ENCODE data around the gene TMTC4. TPM values are rescaled to one million over a fixed set of nuclear protein-coding genes. Genes with fewer than 3 reads are reported as not detected.

TMTC4 gene
- total and polyA plus RNA-seq, 5 donors, result 3.8 to 9.1 (median 7.2) TPM

DNA sequence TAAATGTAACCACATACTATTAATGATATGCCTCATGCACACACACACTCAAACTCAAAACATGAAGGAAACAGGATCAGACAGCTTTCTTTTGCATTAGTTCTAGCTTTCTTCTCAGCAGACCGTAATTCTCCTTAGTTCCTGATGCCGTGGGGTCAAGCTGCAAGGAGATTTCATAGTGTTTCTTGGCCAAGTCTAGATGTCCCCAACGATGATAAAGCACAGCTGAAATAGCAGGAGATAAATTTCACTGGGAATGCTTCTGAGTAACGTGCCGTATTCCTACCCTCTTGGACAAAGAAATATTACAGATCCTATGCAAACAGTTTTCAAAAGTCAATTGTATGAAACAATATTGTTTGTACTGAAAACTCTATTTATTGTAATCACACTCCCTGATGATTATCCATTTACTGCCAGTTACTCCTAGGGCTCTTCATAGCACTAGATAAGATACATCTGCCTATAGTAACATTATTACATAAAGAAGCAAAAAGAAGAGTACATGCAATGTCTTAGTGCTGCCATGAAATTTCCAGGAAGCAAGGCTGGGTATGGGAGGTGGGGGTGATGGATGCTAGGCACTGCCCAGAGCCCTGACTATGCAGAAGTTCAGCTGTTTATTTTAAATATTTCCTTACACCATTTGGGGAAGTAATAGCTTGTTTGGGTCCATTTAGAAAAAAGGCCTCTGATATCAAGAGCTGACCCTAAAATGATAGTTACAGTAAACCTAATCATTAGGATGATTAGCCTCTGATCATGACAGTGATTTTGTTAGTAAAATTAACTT lies 69.5 kb downstream of the TMTC4 start:
- peak; percentile 55 to 76 for ATAC-seq

DNA sequence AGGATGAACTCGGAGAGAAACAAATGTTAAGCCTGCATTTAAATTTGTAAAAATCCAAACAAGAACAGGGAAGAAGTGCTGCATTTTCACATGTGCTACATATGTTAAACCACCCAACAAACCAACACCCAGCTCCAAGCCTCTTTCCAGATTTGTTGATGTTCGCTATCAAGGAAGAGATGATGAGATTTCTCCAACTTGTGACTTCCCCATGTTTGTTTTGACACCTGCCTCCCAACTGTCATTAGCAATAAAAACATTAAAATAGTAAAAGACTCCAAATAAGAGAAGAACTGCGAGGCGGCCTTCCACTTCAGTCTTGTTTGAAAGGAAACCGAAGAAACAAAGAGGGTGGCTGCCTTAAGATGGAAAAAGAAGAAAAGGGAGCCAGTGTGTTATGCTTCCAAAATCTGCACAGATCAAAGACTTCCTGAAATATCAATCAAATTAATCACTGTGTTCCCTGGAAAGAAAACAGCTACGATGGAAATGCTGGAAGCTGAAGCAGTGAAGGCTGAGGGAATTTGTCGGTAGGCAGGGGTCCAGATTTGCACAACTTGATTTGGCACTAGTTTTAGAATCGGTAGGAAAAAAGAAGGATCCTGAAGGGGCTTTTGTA lies 72.0 kb downstream of the TMTC4 start:
- no peak for DNase-seq
- peak in 1 of 2 donors; percentile 70 for ATAC-seq
- no peak overlapping the region for H3K4me3 ChIP-seq (ENCODE audit: low read length)
- no peaks in the 10 kb centered on the region for H3K27me3 ChIP-seq (ENCODE audit: control insufficient read depth, insufficient read depth)
- H3K9me3 ChIP-seq (ENCODE audit: control insufficient read depth, low read length), result no peaks in the 10 kb centered on the region
- no peak overlapping the region for H3K27ac ChIP-seq (ENCODE audit: low read length)
- intact Hi-C loops (cut with DNase I), result no loop called here
- no peaks in the 10 kb centered on the region for H3K4me1 ChIP-seq (ENCODE audit: control insufficient read depth, insufficient read depth, low read length)
- 70% methylated on average over 8 of the region's 8 CpGs for WGBS

More for the DNA sequence above, 69.5 kb downstream of the TMTC4 start:
- Histone ChIP-seq H3K9me3 (ENCODE audit: control insufficient read depth, low read length) (no peaks in the 10 kb centered on the region), H3K4me1 (ENCODE audit: control insufficient read depth, insufficient read depth, low read length) (no peaks in the 10 kb centered on the region), H3K4me3 (ENCODE audit: low read length) (no peak overlapping the region), H3K27ac (ENCODE audit: low read length) (no peak overlapping the region), H3K27me3 (ENCODE audit: control insufficient read depth, insufficient read depth) (no peaks in the 10 kb centered on the region)
- WGBS, result 49% methylated on average over 5 of the region's 5 CpGs
- intact Hi-C loops (cut with DNase I), result no loop called here
- no peak for DNase-seq

DNA sequence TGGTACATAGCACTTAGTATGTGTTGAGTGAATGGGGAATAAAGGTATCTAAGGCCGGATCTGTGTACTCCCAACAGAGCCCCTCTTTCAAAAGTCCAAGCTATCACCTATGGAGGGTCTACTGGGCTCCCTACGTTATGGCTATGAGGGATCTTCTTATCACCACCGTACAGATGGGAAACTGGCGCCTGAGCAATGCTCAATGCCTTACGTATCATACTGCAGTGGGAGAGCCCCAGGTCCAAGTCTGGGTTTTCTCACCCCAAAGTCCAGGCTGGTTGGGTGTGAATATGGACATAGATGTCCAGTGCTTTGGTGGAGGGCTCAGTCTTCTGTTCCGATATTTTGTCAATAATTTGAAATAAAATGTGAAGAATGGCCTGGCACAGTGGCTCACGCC lies 72.9 kb downstream of the TMTC4 start:
- ATAC-seq (no peak), DNase-seq (no peak)
- H3K9me3 ChIP-seq (ENCODE audit: control insufficient read depth, low read length), result no peaks in the 10 kb centered on the region
- H3K4me3 ChIP-seq (ENCODE audit: low read length), result no peak overlapping the region
- H3K4me1 ChIP-seq (ENCODE audit: control insufficient read depth, insufficient read depth, low read length), result no peaks in the 10 kb centered on the region
- H3K27me3 ChIP-seq (ENCODE audit: control insufficient read depth, insufficient read depth), result no peaks in the 10 kb centered on the region
- intact Hi-C loops (cut with DNase I), result no loop called here
- WGBS, result 92% methylated on average over 7 of the region's 7 CpGs
- H3K27ac ChIP-seq (ENCODE audit: low read length), result no peak overlapping the region

DNA sequence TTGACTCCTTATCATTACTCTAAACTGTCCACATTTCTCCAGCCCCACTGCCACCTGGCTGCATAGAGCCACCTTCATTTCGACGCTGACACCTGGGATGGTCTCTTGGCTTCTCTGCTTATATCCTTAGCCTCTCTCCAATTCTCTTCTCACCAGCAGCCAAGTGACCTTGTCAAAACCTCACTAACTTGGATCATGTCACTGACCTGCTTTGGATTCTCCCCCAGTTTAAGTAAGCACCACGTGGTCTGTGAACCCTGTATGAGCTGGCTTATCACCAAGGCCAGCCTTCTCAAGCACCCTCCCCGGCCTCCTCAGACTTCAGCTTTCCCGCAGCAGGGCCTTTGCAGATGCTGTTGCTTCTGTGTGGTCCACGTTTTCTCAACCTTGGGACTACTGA lies 73.7 kb downstream of the TMTC4 start:
- Histone ChIP-seq H3K9me3 (ENCODE audit: control insufficient read depth, low read length) (no peaks in the 10 kb centered on the region), H3K27me3 (ENCODE audit: control insufficient read depth, insufficient read depth) (no peaks in the 10 kb centered on the region), H3K4me3 (ENCODE audit: low read length) (no peak overlapping the region), H3K4me1 (ENCODE audit: control insufficient read depth, insufficient read depth, low read length) (no peaks in the 10 kb centered on the region), H3K27ac (ENCODE audit: low read length) (no peak overlapping the region)
- DNase-seq (no peak), ATAC-seq (no peak)
- WGBS, result 55% methylated on average over 6 of the region's 6 CpGs
- intact Hi-C loops (cut with DNase I), result no loop called here

DNA sequence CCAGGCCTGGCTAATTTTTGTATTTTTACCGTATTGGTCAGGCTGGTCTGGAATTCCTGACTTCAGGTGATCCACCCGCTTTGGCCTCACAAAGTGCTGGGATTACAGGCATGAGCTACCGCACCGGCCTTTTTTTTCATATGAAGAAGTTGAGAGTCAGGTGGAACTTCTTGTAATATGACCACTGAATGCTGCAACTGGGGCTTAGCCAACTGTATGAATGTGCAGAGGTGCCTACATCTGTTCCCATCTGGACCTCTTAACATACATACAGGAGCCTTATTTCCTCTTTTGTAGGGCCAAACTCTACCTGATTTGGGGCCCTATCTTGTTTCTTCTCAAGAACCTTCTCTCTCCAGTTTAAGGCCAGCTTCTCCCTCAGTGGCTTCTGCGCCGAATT lies 74.1 kb downstream of the TMTC4 start:
- Histone ChIP-seq H3K4me3 (ENCODE audit: low read length) (no peak overlapping the region), H3K27ac (ENCODE audit: low read length) (no peak overlapping the region), H3K27me3 (ENCODE audit: control insufficient read depth, insufficient read depth) (no peaks in the 10 kb centered on the region), H3K9me3 (ENCODE audit: control insufficient read depth, low read length) (no peaks in the 10 kb centered on the region), H3K4me1 (ENCODE audit: control insufficient read depth, insufficient read depth, low read length) (no peaks in the 10 kb centered on the region)
- DNase-seq (no peak), ATAC-seq (no peak)
- intact Hi-C loops (cut with DNase I), result no loop called here
- 94% methylated on average over 6 of the region's 6 CpGs for WGBS

DNA sequence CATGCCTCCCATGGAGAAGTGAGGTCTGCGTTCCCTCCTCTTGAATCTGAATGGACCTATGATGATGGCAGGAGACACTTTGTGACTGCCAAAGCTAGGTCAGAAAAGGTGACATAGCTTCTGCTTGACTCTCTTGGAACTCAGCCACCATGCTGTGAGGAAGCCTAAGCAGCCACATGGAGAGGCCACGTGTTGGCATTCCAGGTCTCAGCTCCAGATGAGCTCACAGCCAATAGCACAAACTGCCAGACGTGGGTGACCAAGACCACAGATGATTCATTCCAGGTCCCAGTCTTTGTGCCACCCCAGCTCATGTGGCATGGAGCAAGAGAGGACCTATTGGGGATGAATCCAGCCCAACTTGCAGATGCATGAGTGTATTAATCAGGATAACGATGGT lies 77.3 kb downstream of the TMTC4 start:
- H3K9me3 ChIP-seq (ENCODE audit: control insufficient read depth, low read length), result no peaks in the 10 kb centered on the region
- H3K27ac ChIP-seq (ENCODE audit: low read length), result no peak overlapping the region
- H3K4me1 ChIP-seq (ENCODE audit: control insufficient read depth, insufficient read depth, low read length), result no peaks in the 10 kb centered on the region
- DNase-seq (no peak), ATAC-seq (no peak)
- 78% methylated on average over 4 of the region's 4 CpGs for WGBS
- intact Hi-C loops (cut with DNase I), result no loop called here
- no peaks in the 10 kb centered on the region for H3K27me3 ChIP-seq (ENCODE audit: control insufficient read depth, insufficient read depth)
- H3K4me3 ChIP-seq (ENCODE audit: low read length), result no peak overlapping the region

DNA sequence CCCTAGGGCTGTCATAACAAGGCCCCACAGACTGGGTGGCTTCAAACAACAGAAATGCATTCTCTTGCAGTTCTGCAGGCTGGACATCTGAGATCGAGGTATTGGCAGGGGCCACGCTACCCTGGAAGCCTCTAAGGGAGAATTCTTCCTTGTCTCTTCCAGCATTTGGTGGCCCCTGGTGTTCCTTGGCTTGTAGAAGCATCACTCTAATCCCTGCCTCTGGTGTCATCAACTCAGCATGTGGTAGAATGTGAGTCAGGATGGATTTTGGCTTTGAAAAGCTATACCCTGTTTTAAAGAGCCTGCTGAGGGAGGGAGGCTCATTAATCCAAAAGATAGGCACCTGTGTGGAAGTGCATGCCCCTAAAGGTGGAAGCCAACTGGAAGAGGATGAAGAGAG lies 78.1 kb downstream of the TMTC4 start:
- Histone ChIP-seq H3K4me1 (ENCODE audit: control insufficient read depth, insufficient read depth, low read length) (no peaks in the 10 kb centered on the region), H3K9me3 (ENCODE audit: control insufficient read depth, low read length) (no peaks in the 10 kb centered on the region), H3K4me3 (ENCODE audit: low read length) (no peak overlapping the region), H3K27ac (ENCODE audit: low read length) (no peak overlapping the region), H3K27me3 (ENCODE audit: control insufficient read depth, insufficient read depth) (no peaks in the 10 kb centered on the region)
- intact Hi-C loops (cut with DNase I), result no loop called here
- ATAC-seq (no peak), DNase-seq (no peak)
- 83% methylated on average over 2 of the region's 2 CpGs for WGBS

DNA sequence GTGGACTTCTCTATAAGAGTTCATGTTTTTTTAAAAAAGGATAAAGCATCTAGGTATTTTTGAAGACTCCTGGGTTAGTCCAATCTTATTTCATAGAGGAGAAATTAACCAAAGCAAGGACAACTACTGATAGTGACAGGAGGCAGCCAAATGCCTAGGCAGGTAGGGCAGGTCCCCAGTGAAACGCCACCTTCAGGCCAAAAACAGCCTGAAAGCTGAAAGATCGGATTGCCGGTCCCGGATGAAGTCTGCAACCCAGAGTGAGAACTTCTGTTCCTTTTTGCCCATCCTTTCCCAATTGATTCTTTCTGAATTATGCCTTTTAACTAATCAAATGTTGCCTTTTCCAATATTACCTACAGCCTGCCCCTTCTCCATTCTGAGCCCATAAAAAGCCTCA lies 79.9 kb downstream of the TMTC4 start:
- H3K4me3 ChIP-seq (ENCODE audit: low read length), result no peak overlapping the region
- H3K27me3 ChIP-seq (ENCODE audit: control insufficient read depth, insufficient read depth), result no peaks in the 10 kb centered on the region
- H3K4me1 ChIP-seq (ENCODE audit: control insufficient read depth, insufficient read depth, low read length), result no peaks in the 10 kb centered on the region
- WGBS, result 69% methylated on average over 4 of the region's 4 CpGs
- H3K9me3 ChIP-seq (ENCODE audit: control insufficient read depth, low read length), result no peaks in the 10 kb centered on the region
- DNase-seq (no peak), ATAC-seq (no peak)
- H3K27ac ChIP-seq (ENCODE audit: low read length), result no peak overlapping the region
- intact Hi-C loops (cut with DNase I), result no loop called here

DNA sequence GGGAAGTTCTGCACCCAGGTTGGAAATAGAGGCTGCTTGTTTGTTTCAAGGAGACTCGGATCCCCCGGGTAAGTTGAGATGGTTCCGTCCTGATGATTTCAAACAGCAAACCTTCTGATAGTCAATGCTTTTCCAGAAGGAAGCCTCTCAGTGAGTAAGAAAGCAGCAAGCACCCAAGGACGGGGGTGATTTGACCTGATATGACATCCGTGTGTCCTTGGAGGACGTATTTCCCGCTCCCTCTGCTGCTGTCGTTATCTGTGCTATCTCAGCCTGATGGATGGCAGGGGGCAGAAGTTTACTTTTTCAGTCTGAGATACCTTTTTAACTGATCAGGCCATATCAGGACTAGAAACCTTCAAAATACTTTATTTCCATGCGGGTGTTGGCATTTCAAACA lies 80.3 kb downstream of the TMTC4 start:
- ATAC-seq, result no peak
- Histone ChIP-seq H3K27me3 (ENCODE audit: control insufficient read depth, insufficient read depth) (no peaks in the 10 kb centered on the region), H3K4me3 (ENCODE audit: low read length) (no peak overlapping the region), H3K27ac (ENCODE audit: low read length) (no peak overlapping the region), H3K9me3 (ENCODE audit: control insufficient read depth, low read length) (no peaks in the 10 kb centered on the region), H3K4me1 (ENCODE audit: control insufficient read depth, insufficient read depth, low read length) (no peaks in the 10 kb centered on the region)
- WGBS, result 64% methylated on average over 9 of the region's 9 CpGs
- intact Hi-C loops (cut with DNase I), result no loop called here
- DNase-seq, result no peak

DNA sequence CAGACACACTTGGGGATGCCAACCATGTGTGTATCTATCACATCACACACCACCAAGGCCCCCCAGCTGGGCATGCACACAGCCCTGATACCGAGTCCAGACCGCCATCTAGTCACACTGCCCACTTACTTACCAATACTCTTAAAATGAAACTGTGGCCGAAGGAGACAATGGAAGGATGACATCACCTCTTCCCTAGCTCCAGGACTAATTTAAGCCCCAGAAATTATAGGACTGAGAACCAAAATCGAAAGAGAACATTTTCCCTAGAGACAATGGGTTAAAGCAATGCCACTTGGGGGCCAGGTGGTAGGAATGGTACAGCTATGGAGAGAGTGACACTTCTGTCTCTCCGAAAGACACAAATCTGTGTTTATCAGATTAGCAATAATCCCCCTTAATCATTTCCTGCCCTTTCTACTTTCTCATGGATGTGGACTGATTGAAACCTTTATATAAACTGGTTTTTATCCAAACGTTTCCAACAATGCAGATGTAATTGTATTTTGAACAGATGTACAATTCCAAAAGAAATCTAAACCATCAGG lies 85.3 kb downstream of the TMTC4 start:
- ATAC-seq (peak; percentile 13 to 26), DNase-seq (no peak)
- Histone ChIP-seq H3K27me3 (ENCODE audit: control insufficient read depth, insufficient read depth) (no peaks in the 10 kb centered on the region), H3K27ac (ENCODE audit: low read length) (no peak overlapping the region), H3K4me1 (ENCODE audit: control insufficient read depth, insufficient read depth, low read length) (no peaks in the 10 kb centered on the region), H3K9me3 (ENCODE audit: control insufficient read depth, low read length) (no peaks in the 10 kb centered on the region), H3K4me3 (ENCODE audit: low read length) (no peak overlapping the region)
- intact Hi-C loops (cut with DNase I), result no loop called here
- WGBS, result 54% methylated on average over 6 of the region's 6 CpGs

DNA sequence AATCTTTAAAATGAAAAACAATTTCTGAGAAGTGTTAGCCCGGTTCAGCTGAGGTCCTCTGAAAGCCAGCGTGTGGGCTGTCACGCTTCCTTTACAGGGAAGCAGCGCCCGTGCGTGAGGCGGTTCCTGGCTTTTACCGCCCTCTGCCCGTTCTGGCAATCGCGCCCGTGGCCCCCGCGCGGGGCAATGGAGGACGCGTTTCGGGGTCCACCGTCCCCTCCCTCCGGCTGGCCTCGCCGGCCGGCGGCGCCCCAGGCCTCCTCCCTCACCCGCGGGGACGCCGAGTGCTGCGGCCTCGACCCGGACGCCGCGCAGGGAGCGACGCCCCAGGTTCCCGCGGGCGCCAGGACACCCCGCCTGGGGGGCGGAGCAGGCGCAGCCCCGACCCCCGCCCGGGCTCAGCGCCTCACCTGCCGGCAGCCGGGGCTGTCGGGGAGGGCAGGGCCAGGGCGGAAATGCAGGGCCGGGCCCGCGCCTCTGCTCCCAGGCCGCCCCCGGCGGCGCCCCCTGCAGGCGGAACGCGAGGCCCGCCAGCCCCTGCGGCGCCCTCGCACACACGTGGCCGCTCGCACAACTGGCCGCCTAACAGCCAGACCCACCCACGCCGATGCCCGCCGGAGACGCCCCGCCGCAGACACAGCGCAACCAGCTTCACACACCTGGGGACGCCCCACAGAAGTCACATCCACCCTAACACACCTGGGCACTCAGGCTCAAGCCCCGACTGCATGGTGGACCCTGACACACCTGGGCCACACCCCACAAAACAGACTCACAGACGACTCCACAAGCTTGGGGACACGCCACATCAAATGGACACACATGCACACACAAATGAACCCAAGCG lies 86.0 kb downstream of the TMTC4 start, which contains the start of gene GGACT:
GGACT (minus strand) TSS at position 459 of the 847 bp plus-strand sequence. CDS start 56,198 bp downstream, outside the sequence.
- ATAC-seq (peak; percentile 97 to 98), DNase-seq (peak; percentile 79 to 92 (median 91))
- intact Hi-C loops (cut with DNase I), result no loop called here
- Histone ChIP-seq H3K4me3 (ENCODE audit: low read length) (peak within 1 kb of the TSS; percentile 82), H3K9me3 (ENCODE audit: control insufficient read depth, low read length) (no peaks in the 10 kb centered on the region), H3K4me1 (ENCODE audit: control insufficient read depth, insufficient read depth, low read length) (no peaks in the 10 kb centered on the region), H3K27me3 (ENCODE audit: control insufficient read depth, insufficient read depth) (no peaks in the 10 kb centered on the region), H3K27ac (ENCODE audit: low read length) (peak within 1 kb of the TSS; percentile 44)
- WGBS, result 7% methylated on average over 82 of the region's 82 CpGs

Data from right cardiac atrium (tissue), 5 donors.